ENCODE data around the gene REXO5. TPM values are rescaled to one million over a fixed set of nuclear protein-coding genes. Genes with fewer than 3 reads are reported as not detected.

The REXO5 gene
- polyA plus RNA-seq, 3 donors from 2014 or later = 1.2 to 1.8 (median 1.7) TPM

DNA sequence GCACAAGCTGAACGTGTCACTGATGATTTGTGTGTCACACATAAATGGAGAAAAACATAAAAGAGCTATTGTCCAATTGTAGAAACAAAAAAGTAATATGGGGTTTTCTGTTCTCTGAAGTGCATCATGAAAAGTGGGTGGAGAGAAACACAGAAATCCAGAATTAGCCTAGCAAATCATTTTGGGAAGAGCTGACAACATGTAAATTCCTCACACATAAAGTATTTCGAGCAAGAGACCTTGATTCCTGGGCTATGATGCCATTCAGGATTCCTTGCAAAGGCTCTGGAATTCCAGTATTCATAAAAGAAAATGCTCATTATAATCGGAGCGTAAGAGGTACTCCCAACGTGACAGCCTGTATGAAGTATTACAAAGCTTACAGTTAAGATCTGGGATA is 92.7 kb downstream of the REXO5 start:
- peaks cover 7 to 21% (median 15%) of the 10 kb centered on the region in 3 donors for H3K27me3 Mint-ChIP-seq (ENCODE audit: low read depth in 3 of 3)
- peak overlapping the region; percentile 92 to 96 (median 95) for H3K4me3 Mint-ChIP-seq
- peak overlapping the region; percentile 97 to 99 (median 98) for H3K27ac Mint-ChIP-seq
- H3K9me3 Mint-ChIP-seq = no peaks in the 10 kb centered on the region
- no peak for DNase-seq
- H3K36me3 Mint-ChIP-seq = no peaks in the 10 kb centered on the region
- H3K4me1 Mint-ChIP-seq = peaks cover 47 to 64% of the 10 kb centered on the region in 2 donors

Other genes with a start within 250 kb of the REXO5 start
- gene ACSM2B, start 230.2 kb upstream of the REXO5 start, polyA plus RNA-seq = not detected
- 1 to 10 TPM in 1 of 3 donors, under 1 TPM in 1, not detected in 1; 0.49 to 1.1 TPM for gene ACSM1, start 108.8 kb upstream of the REXO5 start, polyA plus RNA-seq
- 10 to 100 TPM; 46.4 to 73.0 (median 48.3) TPM for gene THUMPD1, start 64.7 kb upstream of the REXO5 start, polyA plus RNA-seq
- 1 to 10 TPM in 2 of 3 donors, not detected in 1; 4.1 to 5.5 TPM for gene ACSM3, start 42.5 kb upstream of the REXO5 start, polyA plus RNA-seq
- gene ERI2, start 55 bp upstream of the REXO5 start, polyA plus RNA-seq = 1 to 10 TPM; 2.0 to 4.7 (median 4.2) TPM
- gene DCUN1D3, start 93.8 kb downstream of the REXO5 start, polyA plus RNA-seq = 1 to 10 TPM in 1 of 3 donors, under 1 TPM in 2; 0.06 to 1.5 (median 0.74) TPM
- 10 to 100 TPM; 23.8 to 37.1 (median 36.4) TPM for gene LYRM1, start 94.2 kb downstream of the REXO5 start, polyA plus RNA-seq